HL-60 (cell line): Measurements from ENCODE around the gene MZF1.

Experiments
- DNase-seq, 2 experiments: peaks; one replicate each; pipeline ENCODE4 v3.0.0-alpha.2; 2010 to 2020; ENCODE audit warnings: low read depth in 1 of 2, low spot score in 1 of 2
- H3K27ac ChIP-seq: fragments of 250-450 bp; sonication (Bioruptor Pico); replicated peaks from 2 replicates; pipeline ENCODE4 v1.5.1; 2020; ENCODE audit warnings: mild to moderate bottlenecking, moderate library complexity
- H3K27me3 ChIP-seq: fragments of 250-450 bp; sonication (Bioruptor Pico); 2 replicates; pipeline ENCODE4 v1.5.1; 2021; ENCODE audit warnings: mild to moderate bottlenecking, moderate library complexity; ENCODE audit not compliant: insufficient read depth, poor library complexity, severe bottlenecking
- H3K4me3 ChIP-seq: replicated peaks from 2 replicates; pipeline ENCODE4 v1.5.1; 2011; ENCODE audit warnings: mild to moderate bottlenecking, control low read depth, low read length; ENCODE audit not compliant: insufficient read depth
- CTCF ChIP-seq: IDR thresholded peaks from one replicate; pipeline ENCODE4 v1.5.1; 2011; ENCODE audit warnings: low read length, control low read depth, inconsistent platforms; ENCODE audit not compliant: insufficient read depth
- GABPA ChIP-seq: IDR thresholded peaks from 2 replicates; pipeline ENCODE4 v1.6.1; 2012; ENCODE audit warnings: low read depth
- POLR2AphosphoS5 ChIP-seq: IDR thresholded peaks from 2 replicates; pipeline ENCODE4 v1.6.1; 2012; ENCODE audit warnings: low read depth
- REST ChIP-seq: IDR thresholded peaks from 2 replicates; pipeline ENCODE4 v1.6.1; 2012; ENCODE audit warnings: low read depth; ENCODE audit not compliant: insufficient replicate concordance
- SPI1 ChIP-seq: IDR thresholded peaks from 2 replicates; pipeline ENCODE4 v1.6.1; 2012; ENCODE audit warnings: low read depth, mild to moderate bottlenecking, borderline replicate concordance

MZF1 gene

GRCh38 chr19:58515259-58515658 is 57.9 kb downstream of the MZF1 start:
- no peak for TF ChIP-seq CTCF
- TF ChIP-seq SPI1: no peak
- TF ChIP-seq REST: no peak
- no peak for TF ChIP-seq POLR2AphosphoS5
- TF ChIP-seq GABPA: no peak
- no peak overlapping the region for H3K27ac ChIP-seq
- H3K27me3 ChIP-seq: no peaks in the 10 kb centered on the region
- no peak for DNase-seq
- H3K4me3 ChIP-seq: no peak overlapping the region

GRCh38 chr19:58514564-58515022 is 58.5 kb downstream of the MZF1 start:
- H3K27ac ChIP-seq: peak overlapping the region; percentile 72
- H3K27me3 ChIP-seq: no peaks in the 10 kb centered on the region
- H3K4me3 ChIP-seq: peak overlapping the region; percentile 65
- no peak for DNase-seq
- TF ChIP-seq GABPA (no peak), CTCF (no peak), POLR2AphosphoS5 (no peak)

- Histone ChIP-seq H3K27me3 (no peaks in the 10 kb centered on the region), H3K27ac (peak overlapping the region; percentile 72), H3K4me3 (peak overlapping the region; percentile 65)
- TF ChIP-seq CTCF: peak; percentile 81
- no peak for TF ChIP-seq SPI1
- TF ChIP-seq POLR2AphosphoS5: peak; percentile 91
- TF ChIP-seq GABPA: no peak
- TF ChIP-seq REST: no peak
- peak; percentile 94 to 99 for DNase-seq
These were observed 59.2 kb downstream of the MZF1 start for GRCh38 chr19:58513694-58514563.
